ENCODE results near the gene GCGR.
A peak's percentile ranks its signal among the peaks of the same experiment; 100 is the strongest.
"Not testable (repeated sequence)": the region's sequence is repeated elsewhere in the genome, so short reads cannot be mapped to it uniquely, and the experiment has no call there.

Gene GCGR

GRCh38 chr17:81833160-81833920 lies 29.4 kb downstream of the GCGR start, which contains the start of gene MCRIP1:
MCRIP1 (minus strand) TSS chr17:81833291; CDS start chr17:81824506, 8,785 bp downstream.
- DNase-seq = peak; percentile 96

- DNase-seq = no peak
Observed at GRCh38 chr17:81833921-81834830, 30.2 kb downstream of the GCGR start.

- no peak for DNase-seq
Observed at GRCh38 chr17:81834831-81835267, 30.9 kb downstream of the GCGR start, which contains the start of gene PPP1R27. PPP1R27 (minus strand) TSS chr17:81835050; CDS start chr17:81834953, 97 bp downstream.

- DNase-seq = no peak
Observed at GRCh38 chr17:81837641-81838040, 33.7 kb downstream of the GCGR start.

GRCh38 chr17:81838753-81839255 lies 34.9 kb downstream of the GCGR start:
- no peak for DNase-seq

GRCh38 chr17:81839301-81839700 lies 35.4 kb downstream of the GCGR start:
- DNase-seq = no peak

- DNase-seq = not testable (repeated sequence)
Observed at GRCh38 chr17:81840059-81840458, 36.1 kb downstream of the GCGR start.

GRCh38 chr17:81840826-81841778 lies 37.2 kb downstream of the GCGR start:
- DNase-seq = no peak

GRCh38 chr17:81841866-81842265 lies 37.9 kb downstream of the GCGR start:
- no peak for DNase-seq

- no peak for DNase-seq
Observed at GRCh38 chr17:81842378-81842724, 38.4 kb downstream of the GCGR start.

GRCh38 chr17:81842725-81843504 lies 39.0 kb downstream of the GCGR start:
- no peak for DNase-seq

- DNase-seq = no peak
Observed at GRCh38 chr17:81843713-81844326, 39.9 kb downstream of the GCGR start.

- DNase-seq = no peak
Observed at GRCh38 chr17:81844327-81844851, 40.4 kb downstream of the GCGR start.

GRCh38 chr17:81844887-81845286 lies 40.9 kb downstream of the GCGR start:
- DNase-seq = no peak

- no peak for DNase-seq
Observed at GRCh38 chr17:81845361-81845760, 41.4 kb downstream of the GCGR start.

GRCh38 chr17:81845881-81846742 lies 42.2 kb downstream of the GCGR start:
- DNase-seq = no peak

GRCh38 chr17:81846743-81847689 lies 43.1 kb downstream of the GCGR start:
- no peak for DNase-seq

GRCh38 chr17:81849457-81849856 lies 45.5 kb downstream of the GCGR start:
- no peak for DNase-seq

- DNase-seq = no peak
Observed at GRCh38 chr17:81851423-81851822, 47.5 kb downstream of the GCGR start.
